GM19193 (cell line): ENCODE measurements around the gene UBAP1.

ENCODE experiments used
- POLR2A ChIP-seq: IDR thresholded peaks from 4 replicates; pipeline ENCODE4 v1.6.1; 2011; ENCODE audit not compliant: insufficient read depth, insufficient read length; ENCODE audit errors: extremely low read depth

The UBAP1 gene

DNA sequence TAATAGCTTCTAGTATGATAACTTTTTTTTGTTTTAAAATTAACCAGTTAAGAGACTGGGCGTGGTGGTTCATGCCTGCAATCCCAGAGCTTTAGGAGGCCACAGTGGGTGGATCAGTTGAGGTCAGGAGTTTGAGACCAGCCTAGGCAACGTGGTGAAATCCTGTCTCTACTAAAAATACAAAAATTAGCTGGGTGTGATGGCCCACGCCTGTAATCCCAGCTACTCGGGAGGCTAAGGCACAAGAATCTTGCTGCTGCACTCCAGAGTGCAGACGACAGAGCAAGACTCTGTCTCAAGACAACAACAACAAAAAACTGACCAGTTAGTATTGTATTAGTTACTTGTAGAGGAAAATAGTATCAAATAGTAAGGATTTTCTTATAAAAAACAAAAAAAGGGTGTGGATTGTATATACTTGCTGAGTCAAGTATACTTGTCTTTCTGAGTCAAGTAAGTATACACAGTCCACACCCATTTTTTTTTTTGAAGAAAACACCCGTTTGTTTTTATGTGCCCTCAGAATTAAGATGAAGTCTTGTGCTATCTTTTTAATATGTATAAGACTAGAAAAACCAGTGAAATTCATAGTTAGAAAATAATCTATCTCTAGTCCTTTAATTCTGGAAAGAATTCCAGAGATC lies 25.3 kb downstream of the UBAP1 start:
- no peak for TF ChIP-seq POLR2A

DNA sequence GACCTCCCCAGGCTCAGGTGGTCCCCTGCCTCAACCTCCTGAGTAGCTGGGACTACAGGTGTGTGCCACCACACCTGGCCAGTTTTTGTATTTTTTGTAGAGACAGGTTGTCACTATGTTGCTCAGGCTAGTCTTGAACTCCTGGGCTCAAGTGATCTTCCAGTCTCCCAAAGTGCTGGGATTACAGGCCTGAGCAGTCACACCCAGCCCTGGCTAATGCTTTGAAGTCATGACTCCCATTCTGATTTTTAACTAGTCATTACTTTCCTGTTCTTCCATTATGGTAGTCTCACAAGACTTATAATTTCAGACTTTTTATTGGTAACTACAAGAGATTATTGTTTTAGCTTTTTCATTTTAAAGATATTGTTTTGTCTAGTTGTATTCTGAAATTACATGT lies 26.3 kb downstream of the UBAP1 start:
- no peak for TF ChIP-seq POLR2A

DNA sequence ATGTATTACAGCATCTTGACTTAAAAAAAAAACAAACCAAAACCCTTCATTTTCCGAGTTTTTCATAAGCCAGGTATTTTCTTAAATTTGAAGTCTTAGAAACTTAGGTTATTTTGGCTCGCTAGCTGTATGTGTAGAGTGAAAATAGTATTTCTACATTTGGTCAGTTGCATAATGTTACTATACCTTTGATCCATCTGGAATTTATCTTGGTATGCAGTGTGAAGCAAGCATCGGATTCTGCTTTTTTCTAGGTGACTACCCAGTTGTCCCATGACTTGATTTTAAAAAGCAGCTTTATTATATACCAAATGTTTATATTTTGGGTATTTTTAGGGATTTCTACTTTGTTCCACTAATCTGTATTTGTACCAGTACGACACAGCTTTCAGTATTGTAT lies 27.7 kb downstream of the UBAP1 start:
- no peak for TF ChIP-seq POLR2A

DNA sequence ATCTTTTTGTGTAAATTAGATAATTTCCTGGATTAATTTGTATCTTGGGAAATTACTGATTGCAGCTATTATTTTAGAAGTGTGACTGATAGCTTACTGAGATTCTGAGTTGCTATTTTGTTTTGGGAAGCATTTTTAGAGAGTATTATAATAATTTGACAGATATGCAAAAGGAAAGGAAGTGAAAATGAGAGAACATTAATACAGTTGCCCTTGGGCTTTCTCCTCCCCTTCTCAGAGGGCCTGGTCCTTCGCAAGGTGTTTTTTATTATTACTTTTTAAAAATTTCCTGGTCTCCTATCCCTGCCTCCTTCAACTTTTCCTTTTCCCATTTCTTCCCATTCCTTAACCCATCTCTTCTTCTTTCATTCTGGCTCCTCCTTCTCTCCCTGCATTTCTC lies 32.6 kb downstream of the UBAP1 start:
- no peak for TF ChIP-seq POLR2A

DNA sequence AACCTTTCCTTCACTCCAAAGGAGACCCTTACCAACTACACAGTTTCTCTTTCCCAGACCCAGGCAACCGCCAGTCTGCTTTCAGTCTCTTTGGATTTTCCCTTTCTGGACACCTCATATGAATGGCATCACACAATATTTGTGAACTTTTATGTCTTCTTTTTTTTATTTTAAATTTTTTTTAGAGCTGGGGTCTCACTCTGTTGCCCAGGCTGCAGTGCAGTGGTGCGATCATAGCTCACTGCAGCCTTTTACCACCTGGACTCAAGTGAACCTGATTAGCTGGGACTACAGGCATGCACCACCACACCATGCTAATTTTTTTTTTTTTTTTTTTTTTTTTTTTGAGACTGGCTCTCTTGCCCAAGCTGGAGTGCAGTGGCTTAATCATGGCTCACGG lies 37.5 kb downstream of the UBAP1 start:
- no peak for TF ChIP-seq POLR2A

DNA sequence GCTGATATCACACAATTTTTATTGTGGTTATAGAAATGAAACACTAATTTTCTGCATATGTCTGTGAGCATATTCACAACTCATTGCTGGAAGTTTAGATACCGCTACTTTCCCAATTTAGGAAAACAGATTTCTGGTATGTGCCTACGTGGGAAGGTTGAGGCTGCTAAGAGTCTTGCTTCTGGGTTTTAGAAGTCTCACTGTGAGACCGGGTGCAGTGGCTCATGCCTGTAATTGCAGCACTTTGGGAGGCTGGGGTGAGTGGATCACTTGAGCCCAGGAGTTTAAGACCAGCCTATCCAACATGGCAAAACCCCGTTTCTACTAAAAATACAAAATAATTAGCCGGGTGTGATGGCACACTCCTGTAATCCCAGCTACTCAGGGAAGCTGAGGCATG lies 39.6 kb downstream of the UBAP1 start:
- TF ChIP-seq POLR2A: no peak

DNA sequence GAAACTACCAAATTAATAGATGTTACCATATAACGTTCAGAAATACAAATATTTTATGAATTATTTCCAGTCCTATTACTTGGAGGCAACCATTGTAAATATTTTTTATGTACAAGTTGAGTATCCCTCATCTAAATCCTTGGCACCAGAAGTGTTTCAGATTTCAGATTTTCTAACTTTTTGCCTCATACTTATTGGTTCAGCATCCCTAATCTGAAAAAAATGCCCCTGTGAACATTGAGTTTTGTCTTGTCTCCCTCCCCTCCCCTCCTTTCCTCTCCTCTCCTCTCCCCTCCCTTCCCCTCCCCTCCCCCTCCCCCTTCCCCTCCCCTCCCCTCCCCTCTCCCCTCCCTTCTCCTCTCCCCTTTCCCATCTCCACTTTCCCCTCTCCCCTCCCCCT lies 40.6 kb downstream of the UBAP1 start:
- no peak for TF ChIP-seq POLR2A

DNA sequence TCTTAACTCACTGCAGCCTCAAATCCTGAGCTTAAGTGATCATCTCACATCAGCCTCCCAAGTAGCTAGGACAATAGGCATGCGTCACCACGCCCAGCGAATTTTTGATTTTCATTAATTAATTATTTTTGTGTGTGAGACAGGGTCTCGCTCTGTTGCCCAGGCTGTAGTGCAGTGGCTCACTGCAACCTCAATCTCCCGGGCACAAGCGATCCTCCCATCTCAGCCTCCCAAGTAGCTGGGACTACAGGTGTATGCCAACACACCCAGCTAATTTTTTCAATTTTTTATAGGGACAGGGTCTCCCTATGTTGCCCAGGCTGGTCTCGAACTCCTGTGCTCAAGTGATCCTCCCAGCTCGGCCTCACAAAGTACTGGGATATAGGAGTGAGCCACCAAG lies 41.4 kb downstream of the UBAP1 start:
- TF ChIP-seq POLR2A: no peak

DNA sequence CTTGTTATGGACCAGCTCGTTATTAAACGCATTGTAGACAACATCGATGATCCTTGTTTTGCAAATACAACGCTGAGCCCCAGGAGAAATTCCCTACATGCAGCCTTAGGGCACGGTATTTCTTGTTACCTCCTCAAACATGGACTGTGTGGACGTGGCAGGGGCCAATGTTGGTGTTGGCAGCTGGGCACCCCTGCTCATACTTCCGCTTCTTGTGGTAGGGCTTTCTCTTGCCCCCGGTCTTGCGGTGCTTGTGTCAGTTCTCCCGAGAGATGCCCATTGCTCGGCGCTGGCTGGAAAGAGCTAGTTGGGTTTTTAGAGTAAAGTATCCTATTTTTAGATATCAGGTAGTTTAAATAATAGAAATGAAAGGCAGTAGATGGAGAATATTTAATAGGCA lies 45.5 kb downstream of the UBAP1 start:
- no peak for TF ChIP-seq POLR2A

DNA sequence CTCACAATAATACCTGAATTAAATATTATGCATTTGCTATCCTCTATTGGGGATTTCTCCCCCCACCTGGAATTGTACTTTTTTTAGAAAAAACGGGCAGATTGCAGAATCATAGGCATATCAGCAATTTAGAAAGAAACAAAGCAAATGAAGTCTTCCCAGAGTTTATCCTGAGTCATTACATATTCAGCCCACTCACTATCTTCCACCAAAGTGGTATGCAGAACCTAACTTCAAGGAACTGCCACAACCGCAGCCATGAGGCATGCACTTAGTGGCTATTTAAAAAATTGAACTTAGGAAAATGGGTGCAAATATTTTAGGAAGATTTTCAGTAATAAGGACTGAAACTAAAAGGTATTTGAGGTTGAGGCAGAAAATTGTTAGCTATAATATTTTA lies 48.6 kb downstream of the UBAP1 start:
- TF ChIP-seq POLR2A: no peak

DNA sequence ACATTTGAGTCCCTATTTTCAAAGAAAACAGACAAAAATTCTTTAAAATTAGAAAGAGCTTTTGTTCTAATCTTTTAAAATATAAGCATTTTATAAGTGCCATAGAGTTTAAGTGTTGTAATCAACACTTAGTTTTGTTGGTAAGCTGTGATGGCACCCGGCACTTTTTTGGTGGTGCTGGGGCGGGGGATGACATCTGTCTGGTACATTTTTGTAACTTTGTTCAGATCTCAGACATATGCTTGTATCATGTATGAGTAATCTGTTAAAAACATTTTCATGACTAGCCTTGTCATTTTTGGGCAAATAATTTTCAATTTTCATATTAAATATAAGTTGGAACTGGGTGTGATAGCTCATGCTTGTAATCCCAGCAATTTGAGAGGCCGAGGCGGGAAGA lies 51.7 kb downstream of the UBAP1 start:
- no peak for TF ChIP-seq POLR2A

DNA sequence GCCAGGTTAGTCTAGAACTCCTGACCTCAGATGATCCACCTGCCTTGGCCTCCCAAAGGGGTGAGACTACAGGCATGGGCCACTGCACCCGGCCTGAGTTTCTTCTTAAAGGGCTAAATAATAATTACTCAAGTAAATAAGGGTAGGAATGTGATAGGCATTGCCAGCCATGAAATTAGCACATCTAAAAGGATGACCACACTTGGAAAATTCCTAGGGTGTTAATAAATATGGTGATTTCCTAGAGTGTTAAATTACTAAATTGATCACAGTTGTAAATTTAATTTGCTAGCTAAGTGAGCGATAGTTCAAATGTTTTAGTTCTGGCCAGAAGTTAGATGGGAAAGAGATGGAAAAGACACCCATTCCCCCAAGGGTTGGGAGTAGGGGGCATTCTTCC lies 53.4 kb downstream of the UBAP1 start:
- TF ChIP-seq POLR2A: no peak

DNA sequence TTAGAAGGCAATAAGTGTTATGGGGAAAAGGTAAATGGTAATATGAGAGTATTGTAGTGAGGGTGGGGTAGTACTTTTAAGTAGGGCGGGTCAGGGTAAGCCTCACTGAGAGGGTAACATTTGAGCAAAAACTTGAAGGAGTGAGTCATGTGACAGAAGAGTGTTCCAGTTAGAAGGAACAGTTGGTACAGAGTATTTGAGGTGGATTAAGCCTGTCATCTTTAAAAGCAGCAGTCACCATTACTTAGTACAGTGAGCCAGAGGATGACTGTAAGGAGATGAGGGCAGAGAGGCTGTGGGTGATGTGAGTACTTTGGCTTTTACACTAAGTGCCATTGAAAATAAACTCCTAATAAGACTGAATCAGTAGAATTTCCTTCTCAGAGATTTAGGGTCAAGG lies 54.8 kb downstream of the UBAP1 start:
- TF ChIP-seq POLR2A: no peak

DNA sequence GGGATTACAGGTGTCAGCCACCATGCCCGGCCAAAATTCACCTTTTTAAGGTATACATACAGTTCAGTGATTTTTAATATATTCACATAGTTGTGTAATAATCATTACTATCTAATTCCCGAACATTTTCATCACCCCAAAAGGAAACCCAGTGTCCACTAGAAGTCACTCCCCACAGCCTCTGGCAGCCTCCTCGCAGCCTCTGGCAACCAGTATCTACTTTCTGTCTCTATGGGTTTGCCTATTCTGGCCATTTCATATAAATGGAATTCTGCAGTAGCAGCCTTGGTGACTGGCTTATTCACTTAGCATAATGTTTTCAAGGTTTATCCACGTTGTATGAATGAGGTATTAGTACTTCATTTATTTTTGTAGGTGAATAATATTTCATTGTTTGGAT lies 59.0 kb downstream of the UBAP1 start:
- TF ChIP-seq POLR2A: no peak

DNA sequence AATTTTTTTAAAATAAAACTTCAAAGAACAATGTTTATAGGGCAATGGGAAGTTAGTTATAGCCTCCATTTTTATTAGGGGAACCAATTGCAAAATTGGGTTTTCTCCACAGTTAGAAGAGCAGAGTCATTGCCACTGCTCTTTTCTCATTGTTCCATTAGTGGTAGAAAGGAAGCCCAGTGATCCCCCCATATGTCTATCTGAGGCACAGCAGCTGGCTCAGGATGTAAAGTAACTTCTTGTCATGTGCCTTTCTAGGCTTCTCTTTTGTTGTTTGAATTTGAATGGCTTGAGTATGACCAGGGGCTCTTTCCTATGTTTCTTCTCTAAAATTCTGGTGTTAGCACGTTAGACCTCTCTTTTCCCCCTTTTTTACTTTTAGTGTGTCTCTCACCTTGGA lies 61.2 kb downstream of the UBAP1 start:
- TF ChIP-seq POLR2A: no peak

DNA sequence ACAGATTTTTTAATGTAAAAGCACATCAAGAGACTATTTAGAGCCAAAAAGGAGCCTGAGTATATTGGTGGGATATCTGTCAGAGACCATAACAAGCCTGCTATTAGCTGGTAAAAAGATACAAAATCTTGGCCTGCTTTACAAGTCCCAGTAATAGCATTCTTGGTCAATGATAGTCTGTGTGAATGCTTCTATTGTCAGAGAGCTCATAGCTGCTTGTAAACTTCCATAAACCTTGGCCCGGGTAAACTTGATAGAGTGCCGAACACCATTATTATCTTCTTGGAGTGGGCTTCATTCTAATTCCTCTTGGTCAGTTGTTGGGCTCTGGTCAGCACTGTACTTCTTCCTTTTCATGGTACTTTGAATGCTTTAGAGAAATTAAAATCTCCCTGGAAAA lies 64.0 kb downstream of the UBAP1 start:
- TF ChIP-seq POLR2A: no peak

DNA sequence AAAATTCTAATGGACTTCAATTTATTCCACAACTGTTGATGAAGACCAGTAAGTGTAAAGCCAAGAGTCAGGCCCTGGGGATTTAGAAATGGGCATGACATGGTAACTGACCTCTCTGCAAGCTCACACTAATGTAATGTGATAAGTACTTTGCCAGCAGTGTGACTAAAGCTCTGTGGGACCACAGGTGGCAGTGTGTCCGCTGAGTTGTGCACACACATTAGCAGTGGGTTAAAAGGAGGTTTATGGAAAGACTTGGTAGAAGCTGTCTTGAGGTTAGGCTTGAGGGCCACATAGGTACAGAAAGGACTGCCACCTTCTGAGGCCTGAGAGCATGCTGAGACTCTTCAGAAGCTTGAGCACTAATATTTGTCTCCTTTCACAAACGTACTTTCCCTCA lies 67.6 kb downstream of the UBAP1 start:
- no peak for TF ChIP-seq POLR2A
